ENCODE measurements around the gene RAB10. TPM values are rescaled to one million over a fixed set of nuclear protein-coding genes. Genes with fewer than 3 reads are reported as not detected.
A peak's percentile ranks its signal among the peaks of the same experiment; 100 is the strongest.
"Not testable (repeated sequence)": the region's sequence is repeated elsewhere in the genome, so short reads cannot be mapped to it uniquely, and the experiment has no call there.

The RAB10 gene
- total RNA-seq, 1 experiment from 2014 or later, result 138 TPM

DNA sequence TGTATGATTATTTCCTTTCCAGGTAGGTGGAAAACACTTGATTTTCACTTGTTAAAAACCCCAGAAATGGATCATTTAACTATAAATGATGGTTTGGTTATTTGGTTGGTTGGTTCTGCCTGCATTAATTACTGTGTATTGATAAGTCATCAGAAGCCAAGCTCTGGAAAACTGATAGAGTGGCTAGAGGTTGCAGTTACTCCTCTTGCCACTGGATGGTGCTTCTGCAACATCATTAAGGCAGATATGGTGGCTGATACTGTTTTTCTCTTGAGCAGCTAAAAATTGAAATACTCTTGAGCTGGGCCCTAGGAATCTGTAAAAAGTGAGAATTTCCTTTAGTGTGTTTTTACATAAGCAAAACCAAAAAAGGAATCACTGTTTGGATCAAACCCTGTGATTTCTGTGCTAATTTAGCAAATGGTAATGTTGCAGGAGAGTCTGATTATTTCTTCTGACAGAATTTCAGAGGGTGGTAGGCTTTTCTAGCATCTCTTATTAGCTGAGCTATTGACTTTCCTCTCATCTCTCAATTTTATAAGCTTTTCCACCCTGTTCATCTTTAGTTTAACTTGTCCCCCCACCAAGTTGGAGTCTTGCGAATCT is 54.3 kb downstream of the RAB10 start:
- Histone ChIP-seq H3K4me1 (ENCODE audit: insufficient read depth, low read length) (peaks cover 21% of the 10 kb centered on the region), H3K27me3 (ENCODE audit: low read length) (no peaks in the 10 kb centered on the region), H3F3A (ENCODE audit: low read length, unreplicated experiment) (no peaks in the 10 kb centered on the region), H3K79me2 (ENCODE audit: low read length) (peaks cover 92% of the 10 kb centered on the region), H3K27ac (ENCODE audit: low read length) (no peak overlapping the region), H4K20me1 (ENCODE audit: low read length) (peaks cover 15% of the 10 kb centered on the region; the same call in 1 of the 2 replicates), H3K9me3 (ENCODE audit: low read length) (no peaks in the 10 kb centered on the region), H3K4me2 (ENCODE audit: low read length) (no peak overlapping the region), H3K36me3 (ENCODE audit: low read depth, low read length) (peaks cover 9% of the 10 kb centered on the region), H3K4me3 (ENCODE audit: low read length) (no peak overlapping the region), H3K9me2 (replicated peaks; ENCODE audit: low read length) (no peaks in the 10 kb centered on the region), H3K9ac (ENCODE audit: low read length) (no peak overlapping the region), H2AFZ (ENCODE audit: low read length) (no peak overlapping the region)
- ATAC-seq, result no peak
- ChIA-PET CTCF (interaction anchor here (0.6 to 1.2 kb wide), 5 partner anchors 16 to 137 kb away, joined by 3 to 5 read pairs (median 4); no protein-coding TSS in a partner anchor), POLR2A (ENCODE audit: unreplicated experiment) (no interaction called here)
- intact Hi-C loops (cut with micrococcal nuclease), result loop anchor here (1.0 to 10.0 kb wide), 4 partner anchors 39 to 242 kb away; partner anchors contain the start of gene ASXL2
- BruUV-seq (replicated peaks), result no TSS peak
- TF ChIP-seq, protein P1, sequence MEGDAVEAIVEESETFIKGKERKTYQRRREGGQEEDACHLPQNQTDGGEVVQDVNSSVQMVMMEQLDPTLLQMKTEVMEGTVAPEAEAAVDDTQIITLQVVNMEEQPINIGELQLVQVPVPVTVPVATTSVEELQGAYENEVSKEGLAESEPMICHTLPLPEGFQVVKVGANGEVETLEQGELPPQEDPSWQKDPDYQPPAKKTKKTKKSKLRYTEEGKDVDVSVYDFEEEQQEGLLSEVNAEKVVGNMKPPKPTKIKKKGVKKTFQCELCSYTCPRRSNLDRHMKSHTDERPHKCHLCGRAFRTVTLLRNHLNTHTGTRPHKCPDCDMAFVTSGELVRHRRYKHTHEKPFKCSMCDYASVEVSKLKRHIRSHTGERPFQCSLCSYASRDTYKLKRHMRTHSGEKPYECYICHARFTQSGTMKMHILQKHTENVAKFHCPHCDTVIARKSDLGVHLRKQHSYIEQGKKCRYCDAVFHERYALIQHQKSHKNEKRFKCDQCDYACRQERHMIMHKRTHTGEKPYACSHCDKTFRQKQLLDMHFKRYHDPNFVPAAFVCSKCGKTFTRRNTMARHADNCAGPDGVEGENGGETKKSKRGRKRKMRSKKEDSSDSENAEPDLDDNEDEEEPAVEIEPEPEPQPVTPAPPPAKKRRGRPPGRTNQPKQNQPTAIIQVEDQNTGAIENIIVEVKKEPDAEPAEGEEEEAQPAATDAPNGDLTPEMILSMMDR (conservative IDR thresholded peaks at IDR 0.05; ENCODE audit: low read depth, low read length), result peak; percentile 89
- TF ChIP-seq EZH2 (IDR thresholded peaks at IDR 0.05; ENCODE audit: low read length, unreplicated experiment), result no peak
- peak; percentile 56 for DNase-seq

DNA sequence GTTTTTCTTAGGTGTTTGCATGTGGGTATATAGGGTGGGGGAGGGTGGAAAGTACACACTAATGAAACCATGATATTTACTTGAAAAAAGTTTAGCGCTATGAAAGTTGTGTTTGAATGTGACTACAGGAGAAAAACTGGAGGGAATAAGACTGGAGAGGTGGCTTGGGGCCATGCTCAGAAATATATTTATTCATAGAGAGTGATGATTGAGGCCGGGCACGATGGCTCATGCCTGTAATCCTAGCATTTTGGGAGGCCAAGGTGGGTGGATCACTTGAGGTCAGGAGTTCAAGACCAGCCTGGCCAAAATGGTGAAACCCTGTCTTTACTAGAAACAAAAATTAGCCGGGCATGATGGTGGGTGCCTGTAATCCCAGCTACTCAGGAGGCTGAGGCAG is 55.0 kb downstream of the RAB10 start:
- H3K9me2 ChIP-seq (replicated peaks; ENCODE audit: low read length); H3K4me2 ChIP-seq (ENCODE audit: low read length); H3K27me3 ChIP-seq (ENCODE audit: low read length); H2AFZ ChIP-seq (ENCODE audit: low read length); H3K27ac ChIP-seq (ENCODE audit: low read length); H3K4me3 ChIP-seq (ENCODE audit: low read length); H3K9me3 ChIP-seq (ENCODE audit: low read length); ATAC-seq; BruUV-seq (replicated peaks); POLR2A ChIA-PET (ENCODE audit: unreplicated experiment); H3K9ac ChIP-seq (ENCODE audit: low read length); H3F3A ChIP-seq (ENCODE audit: low read length, unreplicated experiment); DNase-seq: not testable (repeated sequence)
- peaks cover 92% of the 10 kb centered on the region for H3K79me2 ChIP-seq (ENCODE audit: low read length)
- intact Hi-C loops (cut with micrococcal nuclease), result loop anchor here (1.0 to 10.0 kb wide), 5 partner anchors 38 to 241 kb away; partner anchors contain the start of gene ASXL2
- H3K4me1 ChIP-seq (ENCODE audit: insufficient read depth, low read length), result peaks cover 21% of the 10 kb centered on the region
- peaks cover 11% of the 10 kb centered on the region for H3K36me3 ChIP-seq (ENCODE audit: low read depth, low read length)
- H4K20me1 ChIP-seq (ENCODE audit: low read length), result peaks cover 15% of the 10 kb centered on the region; the same call in 1 of the 2 replicates
- CTCF ChIA-PET, result interaction anchor here (0.7 to 0.8 kb wide), 2 partner anchors 16 to 57 kb away, joined by 4 to 5 read pairs; no protein-coding TSS in a partner anchor

DNA sequence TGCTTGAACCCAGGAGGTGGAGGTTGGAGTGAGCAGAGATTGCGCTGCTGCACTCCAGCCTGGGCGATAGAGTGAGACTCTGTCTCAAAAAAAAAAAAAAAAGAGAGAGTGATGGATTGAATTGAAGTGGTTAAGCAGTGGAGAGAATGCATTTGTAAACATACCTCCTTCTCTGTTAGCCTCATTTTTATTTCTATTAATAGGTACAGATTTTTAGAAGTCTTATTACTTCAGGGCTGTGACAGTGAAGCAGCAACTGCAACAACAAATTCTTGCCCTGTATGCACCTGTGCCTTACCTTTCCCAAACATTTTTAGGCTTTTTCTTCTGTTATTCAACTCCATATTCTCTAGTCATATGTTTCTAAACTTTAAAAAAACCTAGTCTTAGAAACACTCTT is 55.5 kb downstream of the RAB10 start:
- Histone ChIP-seq H3K36me3 (ENCODE audit: low read depth, low read length) (peaks cover 9% of the 10 kb centered on the region), H3F3A (ENCODE audit: low read length, unreplicated experiment) (no peaks in the 10 kb centered on the region), H3K9me2 (replicated peaks; ENCODE audit: low read length) (no peaks in the 10 kb centered on the region), H3K4me3 (ENCODE audit: low read length) (no peak overlapping the region), H3K27me3 (ENCODE audit: low read length) (no peaks in the 10 kb centered on the region), H3K27ac (ENCODE audit: low read length) (no peak overlapping the region), H3K4me1 (ENCODE audit: insufficient read depth, low read length) (peaks cover 21% of the 10 kb centered on the region), H3K9ac (ENCODE audit: low read length) (no peak overlapping the region), H2AFZ (ENCODE audit: low read length) (no peak overlapping the region), H3K9me3 (ENCODE audit: low read length) (no peaks in the 10 kb centered on the region), H3K4me2 (ENCODE audit: low read length) (no peak overlapping the region), H4K20me1 (ENCODE audit: low read length) (peaks cover 15% of the 10 kb centered on the region; the same call in 1 of the 2 replicates), H3K79me2 (ENCODE audit: low read length) (peaks cover 90% of the 10 kb centered on the region)
- BruUV-seq (replicated peaks), result no TSS peak
- ChIA-PET POLR2A (ENCODE audit: unreplicated experiment) (no interaction called here), CTCF (no interaction called here)
- intact Hi-C loops (cut with micrococcal nuclease), result loop anchor here (1.0 to 10.0 kb wide), 4 partner anchors 38 to 215 kb away; partner anchors contain the start of gene ASXL2
- ATAC-seq (no peak), DNase-seq (no peak)
- TF ChIP-seq EZH2 (IDR thresholded peaks at IDR 0.05; ENCODE audit: low read length, unreplicated experiment), result no peak
- TF ChIP-seq, protein P1 (conservative IDR thresholded peaks at IDR 0.05; ENCODE audit: low read depth, low read length), result no peak
- TF ChIP-seq EZH2phosphoT487 (IDR thresholded peaks at IDR 0.05; ENCODE audit: borderline replicate concordance, low read length), result no peak
